Sigmoid colon (tissue), 7 donors: ENCODE measurements around the gene LAMC1. TPM values are rescaled to one million over a fixed set of nuclear protein-coding genes. Genes with fewer than 3 reads are reported as not detected.

Source experiments
- DNase-seq: peaks from one replicate; pipeline ENCODE4 v3.0.0-alpha.2; 2019
- H3K27ac ChIP-seq, 4 donors: fragments of 200-600 bp; sonication (generic); one replicate each; pipeline ENCODE4 v1.5.1; 2016 to 2019; ENCODE audit warnings: mild to moderate bottlenecking in 1 of 4
- H3K27me3 ChIP-seq, 3 donors: fragments of 200-600 bp; sonication (generic); one replicate each; pipeline ENCODE4 v1.5.1; 2019; ENCODE audit warnings: mild to moderate bottlenecking in 1 of 3
- H3K36me3 ChIP-seq, 4 donors: fragments of 200-600 bp; sonication (generic); one replicate each; pipeline ENCODE4 v1.5.1; 2016 to 2019
- H3K4me1 ChIP-seq, 4 donors: fragments of 200-600 bp; sonication (generic); one replicate each; pipeline ENCODE4 v1.5.1; 2017 to 2019
- H3K4me3 ChIP-seq, 4 donors: fragments of 200-600 bp; sonication (generic); one replicate each; pipeline ENCODE4 v1.5.1; 2017 to 2019; ENCODE audit warnings: mild to moderate bottlenecking in 2 of 4, moderate library complexity in 1 of 4
- H3K9me3 ChIP-seq, 4 donors: fragments of 200-600 bp in 3 of 4; sonication (generic) in 3 of 4; one replicate each; pipeline versions ENCODE4 v1.5.1 to v1.6.1; 2013 to 2019
- CTCF ChIP-seq, 4 experiments: fragments of 450-650 bp in 3 of 4; fragments of 200-600 bp in 1 of 4; IDR thresholded peaks; one replicate each; pipeline ENCODE4 v1.5.1; 2016 to 2019; ENCODE audit warnings: antibody characterized with exemption in 4 of 4, mild to moderate bottlenecking in 3 of 4, moderate library complexity in 2 of 4
- EP300 ChIP-seq, 4 donors: sonication (generic); formaldehyde crosslinking; IDR thresholded peaks; one replicate each; pipeline ENCODE4 v1.6.1; 2017; ENCODE audit warnings: antibody characterized with exemption in 4 of 4
- POLR2A ChIP-seq, 2 donors: fragments of 450-650 bp; IDR thresholded peaks; one replicate each; pipeline ENCODE4 v1.6.1; 2016; ENCODE audit warnings: antibody characterized with exemption in 2 of 2, mild to moderate bottlenecking in 2 of 2, moderate library complexity in 2 of 2
- POLR2AphosphoS5 ChIP-seq, 4 donors: sonication (generic); formaldehyde crosslinking; IDR thresholded peaks; one replicate each; pipeline ENCODE4 v1.6.1; 2017; ENCODE audit warnings: antibody characterized with exemption in 4 of 4
- WGBS, 2 donors: extraction: QIAGEN DNeasy Blood & Tissue Kit; methylation state at CpG; one replicate each; pipeline ENCODE4 v1.1.7; 2013; 5-methylcytosine and 5-hydroxymethylcytosine counted together
- intact Hi-C: fragments of 100-400 bp; cut with DNase I; formaldehyde crosslinking; loops from one replicate; pipeline ENCODE4 v1.15.1; 2023
- polyA plus RNA-seq, 3 donors: library from polyadenylated mRNA; stranded (reverse); fragments of 200-250 nt; gene quantifications; one replicate each; pipeline ENCODE4 v1.2.3, GENCODE V29; 2013
- total RNA-seq, 4 donors: library from RNA; depleted of rRNA; stranded (reverse); fragments of >200 nt; gene quantifications; one replicate each; pipeline ENCODE4 v1.1.0, GENCODE V29; 2016
- donor health status: healthy with polysubstance abuse.
- donor health status: Bipolar disorder and iron deficiency.
- donor health status: healthy.

Gene LAMC1
- total and polyA plus RNA-seq, 7 donors, result 3.5 to 542 (median 269) TPM

- TF ChIP-seq POLR2AphosphoS5 (IDR thresholded peaks at IDR 0.05), result no peak
- TF ChIP-seq POLR2A (IDR thresholded peaks at IDR 0.05), result no peak
- no peak for TF ChIP-seq CTCF (IDR thresholded peaks at IDR 0.05)
- TF ChIP-seq EP300 (IDR thresholded peaks at IDR 0.05), result no peak
- peaks cover 0 to 79% (median 70%) of the 10 kb centered on the region in 4 donors for H3K4me1 ChIP-seq
- no peak overlapping the region for H3K4me3 ChIP-seq
- no peak for DNase-seq
- intact Hi-C loops, result no loop called here
- no peaks in the 10 kb centered on the region for H3K9me3 ChIP-seq
- peak overlapping the region in 2 of 4 donors; percentile 9 to 75 for H3K27ac ChIP-seq
- WGBS, 2 donors, result 43 to 70% methylated on average over 8 of the region's 8 CpGs
- no peaks in the 10 kb centered on the region for H3K36me3 ChIP-seq
- H3K27me3 ChIP-seq, result no peaks in the 10 kb centered on the region
Measured at GRCh38 chr1:183079712-183080388, 56.6 kb downstream of the LAMC1 start.

- Histone ChIP-seq H3K4me1 (peaks cover 0 to 77% (median 69%) of the 10 kb centered on the region in 4 donors), H3K4me3 (no peak overlapping the region), H3K27ac (peak overlapping the region in 2 of 4 donors; percentile 9), H3K36me3 (no peaks in the 10 kb centered on the region), H3K9me3 (no peaks in the 10 kb centered on the region), H3K27me3 (no peaks in the 10 kb centered on the region)
- intact Hi-C loops, result no loop called here
- no peak for TF ChIP-seq POLR2A (IDR thresholded peaks at IDR 0.05)
- no peak for TF ChIP-seq POLR2AphosphoS5 (IDR thresholded peaks at IDR 0.05)
- TF ChIP-seq EP300 (IDR thresholded peaks at IDR 0.05), result no peak
- no peak for DNase-seq
- 30 to 55% methylated on average over 2 of the region's 2 CpGs for WGBS, 2 donors
Measured at GRCh38 chr1:183080406-183080805, 57.2 kb downstream of the LAMC1 start.

- intact Hi-C loops, result no loop called here
- TF ChIP-seq POLR2AphosphoS5 (IDR thresholded peaks at IDR 0.05) (no peak), CTCF (IDR thresholded peaks at IDR 0.05) (no peak), POLR2A (IDR thresholded peaks at IDR 0.05) (no peak), EP300 (IDR thresholded peaks at IDR 0.05) (no peak)
- H3K4me1 ChIP-seq, result peaks cover 0 to 75% (median 65%) of the 10 kb centered on the region in 4 donors
- DNase-seq, result no peak
- no peaks in the 10 kb centered on the region for H3K9me3 ChIP-seq
- H3K4me3 ChIP-seq, result no peak overlapping the region
- no peaks in the 10 kb centered on the region for H3K36me3 ChIP-seq
- 85 to 89% methylated on average over 4 of the region's 4 CpGs for WGBS, 2 donors
- no peak overlapping the region for H3K27ac ChIP-seq
- no peaks in the 10 kb centered on the region for H3K27me3 ChIP-seq
Measured at GRCh38 chr1:183081402-183082120, 58.3 kb downstream of the LAMC1 start.

- 80 to 87% methylated on average over 1 of the region's 1 CpG for WGBS, 2 donors
- Histone ChIP-seq H3K27ac (no peak overlapping the region), H3K4me3 (no peak overlapping the region), H3K27me3 (no peaks in the 10 kb centered on the region), H3K36me3 (no peaks in the 10 kb centered on the region), H3K4me1 (peaks cover 0 to 74% (median 63%) of the 10 kb centered on the region in 4 donors), H3K9me3 (no peaks in the 10 kb centered on the region)
- DNase-seq, result no peak
- no peak for TF ChIP-seq EP300 (IDR thresholded peaks at IDR 0.05)
- TF ChIP-seq POLR2AphosphoS5 (IDR thresholded peaks at IDR 0.05), result no peak
- TF ChIP-seq CTCF (IDR thresholded peaks at IDR 0.05), result no peak
- no peak for TF ChIP-seq POLR2A (IDR thresholded peaks at IDR 0.05)
- intact Hi-C loops, result no loop called here
Measured at GRCh38 chr1:183082650-183083049, 59.4 kb downstream of the LAMC1 start.

GRCh38 chr1:183087001-183087400 is 63.8 kb downstream of the LAMC1 start:
- H3K4me3 ChIP-seq, result no peak overlapping the region
- DNase-seq, result no peak
- H3K4me1 ChIP-seq, result peaks cover 0 to 73% (median 63%) of the 10 kb centered on the region in 4 donors
- 54 to 80% methylated on average over 2 of the region's 2 CpGs for WGBS, 2 donors
- H3K27ac ChIP-seq, result no peak overlapping the region
- intact Hi-C loops, result loop anchor here (5.0 kb wide), 1 partner anchor 60 kb away; no protein-coding TSS in a partner anchor
- no peaks in the 10 kb centered on the region for H3K9me3 ChIP-seq
- no peak for TF ChIP-seq POLR2AphosphoS5 (IDR thresholded peaks at IDR 0.05)
- no peak for TF ChIP-seq EP300 (IDR thresholded peaks at IDR 0.05)
- no peak for TF ChIP-seq CTCF (IDR thresholded peaks at IDR 0.05)
- no peak for TF ChIP-seq POLR2A (IDR thresholded peaks at IDR 0.05)
- H3K27me3 ChIP-seq, result no peaks in the 10 kb centered on the region
- H3K36me3 ChIP-seq, result no peaks in the 10 kb centered on the region
